NCI-H2107 treated with DMSO at 0.1 percent for 48 hours (cell line): ENCODE data around the gene PAEP.
"Not testable (repeated sequence)": the region's sequence is repeated elsewhere in the genome, so short reads cannot be mapped to it uniquely, and the experiment has no call there.

Experiments used
- DNase-seq: peaks from one replicate; lab custom pipeline; 2025; ENCODE audit not compliant: unreplicated experiment; lab: John Stamatoyannopoulos, UW

PAEP gene

DNA sequence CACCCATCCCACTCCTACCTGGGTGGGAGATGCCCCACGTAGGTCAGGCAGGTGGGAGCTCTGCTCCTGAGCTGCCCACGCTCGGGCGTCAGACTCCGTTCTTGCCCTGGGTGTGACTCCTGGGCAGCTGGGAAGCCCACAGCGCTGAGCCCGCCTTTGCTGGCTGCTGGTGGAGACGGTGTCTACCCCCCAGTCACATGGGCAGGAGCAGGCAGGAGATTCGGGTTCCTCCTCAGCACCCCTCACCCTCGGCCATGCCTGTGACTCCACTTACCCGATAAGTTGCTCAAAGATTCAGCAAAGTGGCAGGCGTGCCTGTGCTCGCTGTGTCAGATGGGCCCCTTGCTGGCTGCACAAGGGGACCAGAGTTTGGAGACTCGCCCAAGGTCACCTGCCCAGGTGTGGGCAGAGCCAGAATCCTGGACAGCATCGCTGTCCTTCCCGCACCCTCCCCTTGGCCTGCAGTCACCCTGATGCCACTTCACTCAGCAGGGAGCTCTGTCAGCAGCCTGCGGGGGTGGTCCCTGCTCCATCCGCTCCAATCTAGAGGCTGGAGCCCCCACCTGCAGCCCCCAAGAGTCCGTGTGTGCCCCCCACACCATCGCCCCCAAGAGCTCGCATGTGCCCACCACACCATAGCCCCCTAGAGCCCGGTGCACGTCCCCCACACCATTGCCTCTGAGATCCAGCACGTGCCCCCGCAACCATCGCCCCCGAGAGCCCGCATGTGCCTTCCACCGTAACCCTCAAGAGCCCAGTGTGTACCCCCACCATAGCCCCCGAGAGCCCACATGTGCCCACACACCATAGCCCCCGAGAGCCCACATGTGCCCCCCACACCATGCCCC, 36.1 kb upstream of the PAEP start:
- no peak for DNase-seq

DNA sequence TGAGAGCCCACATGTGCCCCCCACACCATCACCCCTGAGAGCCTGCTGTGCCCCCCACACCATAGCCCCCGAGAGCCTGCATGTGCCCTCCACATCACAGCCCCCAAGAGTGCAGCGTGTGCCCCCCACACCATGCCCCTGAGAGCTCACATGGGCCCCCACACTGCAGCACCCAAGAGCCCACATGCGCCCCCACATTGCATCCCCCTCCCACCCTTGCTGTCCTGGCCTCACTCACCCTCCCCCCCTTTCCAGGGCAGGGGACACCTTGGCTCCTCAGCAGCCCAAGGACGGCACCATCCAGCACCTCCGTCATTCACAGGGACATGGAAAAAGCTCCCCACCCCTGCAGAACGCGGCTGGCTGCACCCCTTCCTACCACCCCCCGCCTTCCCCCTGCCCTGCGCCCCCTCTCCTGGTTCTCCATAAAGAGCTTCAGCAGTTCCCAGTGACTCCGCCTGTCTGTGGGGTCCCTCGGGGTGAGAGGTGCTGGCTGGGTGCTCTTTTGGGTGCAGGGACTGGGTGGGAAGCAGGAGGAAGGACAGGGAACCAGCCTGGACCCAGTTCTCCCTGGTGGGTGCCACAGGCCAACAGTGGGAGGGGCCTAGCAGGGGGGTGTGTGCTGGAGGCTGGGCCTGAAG, 35.3 kb upstream of the PAEP start:
- DNase-seq, result no peak

DNA sequence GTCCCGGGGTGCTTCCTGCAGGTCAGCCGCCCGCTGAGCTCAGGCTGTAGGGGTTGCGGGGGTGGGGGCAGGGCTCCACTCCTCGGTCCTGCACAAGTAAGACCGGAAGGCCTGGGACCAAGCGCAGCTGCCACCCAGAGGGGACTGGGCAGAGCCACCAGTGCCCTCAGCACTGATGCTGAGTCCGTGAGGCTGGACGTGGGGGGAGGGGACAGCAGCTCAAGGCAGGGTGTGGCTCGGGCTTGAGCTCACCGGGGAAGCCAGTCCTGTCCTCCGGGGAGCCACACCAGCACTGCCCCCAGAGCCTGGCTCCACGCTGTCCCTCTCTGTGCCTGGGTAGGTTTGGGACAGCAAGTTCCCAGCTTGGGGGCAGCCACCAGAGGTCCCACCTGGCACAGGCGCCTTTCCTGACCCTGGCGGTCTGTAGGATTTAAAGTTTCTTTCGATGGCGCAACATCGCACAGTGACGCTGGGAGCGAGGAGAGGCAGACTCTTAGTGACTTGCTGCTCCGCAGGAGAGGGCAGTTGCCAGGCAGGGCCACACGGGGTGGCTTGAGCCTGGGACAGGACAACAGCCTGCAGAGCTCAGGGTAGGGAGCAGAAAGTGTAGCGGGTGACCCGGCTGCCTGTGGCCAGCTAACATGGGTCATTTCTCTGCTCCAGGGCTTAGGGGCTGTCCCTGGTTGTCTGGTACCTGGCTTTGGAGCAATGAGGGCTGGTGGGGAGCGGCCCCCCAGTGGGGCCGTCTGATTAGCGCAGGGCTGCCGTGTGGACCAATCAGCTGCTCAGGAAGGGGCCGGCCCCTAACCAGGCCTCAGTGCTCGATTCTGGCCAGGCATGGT, 34.6 kb upstream of the PAEP start:
- no peak for DNase-seq

DNA sequence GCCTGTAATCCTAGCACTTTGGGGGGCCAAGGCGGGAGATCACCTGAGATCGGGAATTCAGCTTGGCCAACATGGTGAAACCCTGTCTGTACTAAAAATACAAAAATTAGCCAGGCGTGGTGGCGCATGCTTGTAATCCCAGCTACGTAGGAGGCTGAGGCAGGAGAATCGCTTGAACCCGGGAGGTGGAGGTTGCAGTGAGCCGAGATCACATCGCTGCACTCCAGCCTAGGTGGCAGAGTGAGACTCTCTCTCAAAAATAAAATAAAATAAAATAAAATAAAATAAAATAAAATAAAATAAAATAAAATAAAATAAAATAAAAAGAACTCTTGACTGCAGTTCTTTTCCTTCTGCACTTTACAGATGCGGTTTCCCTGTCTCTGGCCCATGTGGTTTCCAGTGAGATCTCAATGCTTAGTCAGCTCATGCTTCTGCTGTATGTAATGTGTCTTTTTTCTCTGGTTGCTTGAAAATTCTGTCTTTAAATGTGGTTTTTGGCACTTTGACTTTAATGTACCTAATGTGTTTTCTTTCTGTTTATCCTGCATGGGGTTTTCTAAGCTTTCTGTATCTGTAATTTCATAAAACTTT, 32.6 kb upstream of the PAEP start:
- not testable (repeated sequence) for DNase-seq

DNA sequence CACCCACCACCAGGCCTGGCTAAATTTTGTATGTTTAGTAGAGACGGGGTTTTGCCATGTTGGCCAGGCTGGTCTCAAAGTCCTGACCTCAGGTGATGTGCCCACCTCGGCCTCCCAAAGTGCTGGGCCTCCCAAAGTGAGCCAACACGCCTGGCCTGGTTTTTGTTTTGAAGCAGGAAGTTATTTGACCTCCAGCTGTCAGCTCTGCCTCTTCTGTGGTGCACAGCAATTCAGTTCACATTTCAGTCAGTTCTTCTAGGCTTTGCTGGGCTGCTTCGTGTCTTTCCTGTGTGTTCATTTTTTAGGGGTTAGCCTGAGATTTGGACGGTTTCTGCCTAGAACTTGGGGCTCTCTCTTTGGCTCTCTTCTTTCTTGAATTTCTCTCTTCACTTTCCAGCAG, 31.4 kb upstream of the PAEP start:
- DNase-seq, result no peak

DNA sequence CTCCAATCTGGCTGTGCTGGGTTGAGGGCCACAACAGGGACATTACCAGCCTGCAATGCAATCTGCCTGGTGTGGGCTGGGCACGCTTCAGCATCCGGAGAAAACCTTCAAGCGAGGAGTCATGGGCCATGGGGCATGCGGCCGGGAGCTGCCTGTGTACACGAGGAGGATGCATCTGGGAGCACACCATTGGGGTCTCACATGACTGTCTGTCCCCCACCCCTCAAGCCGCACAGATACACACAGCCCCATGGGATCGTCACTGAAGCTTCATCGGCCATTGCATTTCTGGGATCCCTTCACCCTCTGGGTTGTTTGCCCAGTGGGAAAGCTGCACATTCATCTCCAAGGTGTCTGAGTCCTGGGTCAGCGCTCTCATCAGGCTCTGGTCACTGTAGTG, 30.5 kb upstream of the PAEP start:
- DNase-seq, result no peak

DNA sequence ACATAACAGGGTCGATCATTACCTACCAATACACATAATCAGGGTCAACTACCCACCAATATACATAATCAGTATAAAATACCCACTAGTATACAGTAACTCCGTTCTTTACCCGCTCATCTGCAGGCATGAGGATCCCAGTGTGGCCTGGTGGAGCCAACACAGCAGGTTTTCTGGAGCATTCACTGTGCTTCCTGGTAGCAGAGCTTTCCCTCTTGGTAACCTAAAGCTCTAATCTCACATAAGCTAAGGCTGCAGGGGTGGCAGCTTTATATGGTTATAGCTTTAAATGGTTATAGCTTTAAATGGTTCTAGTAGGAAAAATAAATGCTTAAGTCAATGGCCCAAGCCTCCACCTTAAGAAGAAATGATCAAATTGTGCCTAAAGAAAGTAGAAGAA, 28.4 kb upstream of the PAEP start:
- DNase-seq, result no peak

DNA sequence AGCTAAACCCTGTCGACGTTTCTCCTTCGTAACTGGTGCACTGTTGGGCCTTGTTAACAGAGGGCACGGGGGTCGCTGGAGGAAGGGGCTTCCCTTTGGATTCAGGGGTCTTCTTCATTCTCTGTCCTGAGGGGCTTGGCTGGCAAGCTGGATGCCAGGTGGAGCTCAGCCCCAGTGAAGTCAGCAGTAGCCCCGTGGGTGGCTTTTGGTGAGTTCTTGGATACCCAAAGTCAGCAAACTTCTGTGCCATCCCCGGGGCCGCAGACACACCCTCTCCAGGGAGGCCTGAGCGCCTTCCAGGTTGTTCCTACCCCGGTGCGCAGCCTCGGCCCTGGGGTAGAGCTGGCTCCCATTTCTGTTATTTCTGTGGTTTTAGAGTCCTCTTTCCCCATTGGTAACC, 27.9 kb upstream of the PAEP start:
- no peak for DNase-seq

DNA sequence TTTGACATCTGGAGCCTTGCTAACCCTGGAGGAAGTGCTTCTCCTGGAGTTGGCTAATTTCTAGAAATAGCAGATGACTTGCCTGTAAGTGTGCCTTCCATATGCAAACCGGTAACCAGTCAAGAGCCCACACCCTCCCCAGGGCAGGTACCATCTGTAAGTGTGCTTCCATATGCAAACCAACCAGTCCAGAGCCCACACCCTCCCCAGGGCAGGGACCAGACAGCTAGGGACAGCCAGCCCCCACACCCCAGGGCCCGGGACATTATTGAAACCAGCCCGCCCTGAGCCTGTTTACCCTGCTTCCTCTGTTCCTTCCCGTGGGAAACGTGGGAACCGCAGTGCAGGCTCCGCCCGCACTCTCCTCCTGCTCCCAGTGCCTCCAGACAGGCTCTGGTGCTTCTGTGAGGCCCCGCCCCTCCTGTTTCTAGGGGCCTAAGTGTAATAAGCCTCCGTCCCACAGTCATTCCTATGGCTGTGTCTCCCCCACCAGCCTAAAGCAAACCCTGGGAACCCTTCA, 27.3 kb upstream of the PAEP start:
- not testable (repeated sequence) for DNase-seq

DNA sequence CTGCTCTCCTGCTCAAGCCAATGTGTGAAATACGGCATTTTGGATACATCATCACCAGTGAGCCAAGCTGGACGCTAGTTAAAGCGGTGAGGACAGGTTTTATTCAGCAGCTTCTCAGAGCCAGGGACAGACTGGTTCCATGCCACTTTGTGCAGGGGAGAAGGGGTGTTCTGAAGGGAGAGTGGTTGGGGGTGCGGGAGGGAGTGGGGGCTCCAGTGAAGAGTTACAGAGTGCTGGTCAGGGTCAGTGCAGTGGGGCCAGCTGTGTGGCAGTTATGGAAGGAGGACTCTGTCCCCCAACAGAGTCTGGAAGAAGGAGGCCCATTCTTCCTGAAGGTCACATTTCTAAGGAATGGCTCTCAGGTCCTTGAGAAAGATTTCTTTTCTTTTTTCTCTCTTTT, 26.7 kb upstream of the PAEP start:
- not testable (repeated sequence) for DNase-seq

DNA sequence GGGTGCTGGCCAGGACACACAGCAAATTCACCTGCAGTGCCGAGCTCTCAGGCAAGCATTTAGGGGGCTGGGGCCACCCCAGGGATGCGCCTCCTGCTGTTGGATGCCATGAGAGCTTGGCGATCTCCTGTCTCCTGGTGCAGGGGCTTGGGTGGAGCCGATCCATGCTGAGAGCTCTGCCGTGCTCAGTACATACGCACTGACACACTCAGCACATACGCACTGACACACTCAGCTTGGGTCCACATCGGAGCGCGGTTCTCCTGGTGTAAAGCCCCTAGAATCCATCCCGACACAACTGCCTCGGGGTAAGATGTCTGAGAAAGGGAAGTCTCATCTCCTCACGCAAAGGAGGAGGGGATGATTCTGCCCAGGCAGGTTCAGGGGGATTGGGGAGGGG, 25.9 kb upstream of the PAEP start:
- not testable (repeated sequence) for DNase-seq

DNA sequence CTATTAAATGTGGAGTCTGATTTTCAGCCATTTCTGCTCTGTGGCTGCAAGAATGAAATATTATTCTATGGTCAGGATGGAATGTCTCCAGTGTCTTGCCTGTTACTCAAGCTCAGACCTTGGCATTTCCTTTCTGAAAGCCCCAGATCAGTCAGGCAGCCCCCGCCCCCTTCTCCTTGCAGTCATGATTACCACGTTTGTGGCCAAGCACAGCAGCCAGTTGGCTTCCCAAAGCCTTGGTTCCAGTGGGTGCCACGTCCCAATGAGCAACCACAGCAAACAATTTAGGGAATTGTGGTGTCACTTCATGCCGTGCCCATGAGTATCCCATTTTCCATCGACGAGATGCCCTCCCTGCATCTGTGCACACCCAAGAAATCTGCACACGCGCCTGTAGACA, 25.3 kb upstream of the PAEP start:
- DNase-seq, result no peak

DNA sequence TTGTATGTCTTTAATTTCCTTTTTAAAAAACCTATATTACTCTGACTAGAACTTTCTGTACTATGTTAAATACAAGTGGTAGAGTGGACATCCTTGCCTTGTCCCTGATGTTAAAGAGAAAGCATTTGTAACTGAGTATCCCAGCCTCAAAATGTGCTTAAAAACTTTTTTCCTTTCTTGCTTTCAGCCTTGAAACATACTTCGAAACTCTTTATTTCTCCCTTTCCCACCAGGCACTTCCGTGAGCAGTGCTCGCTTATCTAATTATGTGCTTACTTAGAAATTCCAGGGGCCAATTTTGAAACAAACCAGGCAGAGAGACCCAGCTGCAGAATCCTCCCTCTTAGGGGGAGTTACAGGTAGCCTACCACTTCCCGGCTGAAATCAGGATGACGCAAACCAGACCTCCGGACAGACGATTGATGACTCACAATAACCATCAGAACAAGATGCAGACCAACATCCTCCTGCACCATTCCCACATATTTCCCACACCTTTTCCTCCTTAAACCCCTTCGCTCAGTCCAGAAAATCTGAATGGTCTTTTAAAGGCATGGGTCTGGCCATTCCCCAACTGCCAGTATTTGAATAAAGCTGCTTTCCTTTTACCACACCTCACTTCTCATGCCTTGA, 18.2 kb upstream of the PAEP start:
- not testable (repeated sequence) for DNase-seq

DNA sequence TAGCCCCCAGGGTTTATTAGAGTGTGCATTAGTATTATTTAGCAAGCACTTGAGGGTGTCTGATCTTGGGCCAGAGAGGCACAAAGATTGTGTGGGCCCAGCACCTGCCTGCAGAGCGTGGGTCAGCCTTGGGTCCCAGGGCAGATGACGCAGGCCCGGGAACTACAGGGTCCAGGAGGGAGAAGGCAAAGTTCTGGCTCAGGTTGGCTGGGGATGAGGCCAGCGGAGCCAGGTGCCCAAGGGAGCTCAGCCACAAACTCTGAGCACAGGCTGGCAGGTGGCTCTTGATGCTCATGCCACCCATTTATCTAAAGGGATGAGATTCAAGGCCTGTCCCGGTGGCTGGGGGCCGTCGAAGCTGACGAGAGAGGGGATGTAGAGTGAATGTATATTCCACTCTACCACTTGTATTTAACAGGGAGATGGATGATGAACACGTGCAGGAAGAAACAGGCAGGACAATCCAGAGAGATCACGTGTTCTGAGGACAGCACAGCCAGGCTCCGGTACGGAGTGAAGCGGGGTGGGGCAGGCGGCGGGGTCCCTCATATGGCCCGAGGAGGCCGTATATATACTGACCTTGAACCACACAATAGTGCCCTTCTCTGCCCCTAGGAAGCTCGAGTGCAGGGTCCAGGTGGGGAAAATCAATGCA, 16.4 kb upstream of the PAEP start:
- DNase-seq, result no peak

DNA sequence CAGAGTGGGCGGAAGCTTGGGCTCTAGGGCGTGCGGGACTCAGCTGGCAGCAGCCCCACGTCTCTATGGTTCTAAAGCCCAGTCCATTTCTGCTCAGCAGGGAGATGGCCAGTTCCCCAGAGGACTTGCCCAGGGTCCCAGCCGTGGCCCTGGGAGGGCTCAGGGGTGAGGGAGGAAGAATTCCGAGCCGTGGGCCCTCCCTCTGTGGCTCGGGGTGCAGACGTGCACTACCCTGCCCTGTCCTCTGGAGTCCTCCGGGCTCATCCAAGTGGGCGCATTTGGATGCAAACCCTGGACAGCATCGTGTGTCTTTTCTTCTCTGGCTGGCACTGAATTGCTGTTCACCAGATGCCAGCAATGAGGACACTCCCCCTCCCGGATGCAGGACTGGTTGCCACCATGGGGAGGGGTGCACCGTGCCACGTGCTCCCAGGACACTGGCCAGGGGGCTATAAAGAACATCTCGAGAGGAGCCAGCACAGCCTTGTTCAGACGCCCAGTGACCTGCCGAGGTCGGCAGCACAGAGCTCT, 15.8 kb upstream of the PAEP start, which contains the start of gene OBP2A:
Gene OBP2A, plus strand, starts transcription at position 481 of the 531 bp plus-strand sequence. CDS start 55 bp downstream, outside the sequence.
- not testable (repeated sequence) for DNase-seq

DNA sequence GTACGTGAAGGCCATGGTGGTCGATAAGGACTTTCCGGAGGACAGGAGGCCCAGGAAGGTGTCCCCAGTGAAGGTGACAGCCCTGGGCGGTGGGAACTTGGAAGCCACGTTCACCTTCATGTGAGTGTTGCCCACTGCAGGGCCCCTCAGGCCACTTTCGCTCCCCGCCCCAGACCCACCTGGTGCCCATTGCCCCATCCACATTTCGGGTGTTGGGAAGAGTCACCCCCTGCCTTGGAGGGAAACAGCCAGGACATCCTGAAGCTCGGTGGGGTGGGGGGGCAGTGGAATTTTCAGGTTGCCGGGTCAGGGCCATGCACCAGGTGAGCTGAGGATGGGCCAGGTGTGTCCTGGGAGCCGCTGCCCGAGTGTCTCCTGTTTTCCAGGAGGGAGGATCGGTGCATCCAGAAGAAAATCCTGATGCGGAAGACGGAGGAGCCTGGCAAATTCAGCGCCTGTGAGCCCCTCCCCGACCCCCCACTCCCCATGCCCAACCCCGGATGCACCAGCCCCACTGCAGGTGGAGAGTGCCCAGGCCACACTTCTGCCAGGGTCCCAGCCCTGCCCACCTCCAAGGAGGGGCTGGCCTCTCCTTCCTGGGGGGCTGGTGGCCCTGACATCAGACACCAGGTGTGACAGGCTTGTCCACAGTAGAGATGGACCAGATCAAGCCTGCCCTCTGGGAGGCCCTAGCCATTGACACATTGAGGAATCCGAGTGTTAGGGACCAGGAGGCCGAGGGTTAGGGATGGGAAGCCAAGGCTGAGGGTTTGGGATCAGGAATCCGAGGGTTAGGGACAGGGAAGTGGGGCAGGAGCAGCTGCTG, 14.6 kb upstream of the PAEP start:
- not testable (repeated sequence) for DNase-seq

DNA sequence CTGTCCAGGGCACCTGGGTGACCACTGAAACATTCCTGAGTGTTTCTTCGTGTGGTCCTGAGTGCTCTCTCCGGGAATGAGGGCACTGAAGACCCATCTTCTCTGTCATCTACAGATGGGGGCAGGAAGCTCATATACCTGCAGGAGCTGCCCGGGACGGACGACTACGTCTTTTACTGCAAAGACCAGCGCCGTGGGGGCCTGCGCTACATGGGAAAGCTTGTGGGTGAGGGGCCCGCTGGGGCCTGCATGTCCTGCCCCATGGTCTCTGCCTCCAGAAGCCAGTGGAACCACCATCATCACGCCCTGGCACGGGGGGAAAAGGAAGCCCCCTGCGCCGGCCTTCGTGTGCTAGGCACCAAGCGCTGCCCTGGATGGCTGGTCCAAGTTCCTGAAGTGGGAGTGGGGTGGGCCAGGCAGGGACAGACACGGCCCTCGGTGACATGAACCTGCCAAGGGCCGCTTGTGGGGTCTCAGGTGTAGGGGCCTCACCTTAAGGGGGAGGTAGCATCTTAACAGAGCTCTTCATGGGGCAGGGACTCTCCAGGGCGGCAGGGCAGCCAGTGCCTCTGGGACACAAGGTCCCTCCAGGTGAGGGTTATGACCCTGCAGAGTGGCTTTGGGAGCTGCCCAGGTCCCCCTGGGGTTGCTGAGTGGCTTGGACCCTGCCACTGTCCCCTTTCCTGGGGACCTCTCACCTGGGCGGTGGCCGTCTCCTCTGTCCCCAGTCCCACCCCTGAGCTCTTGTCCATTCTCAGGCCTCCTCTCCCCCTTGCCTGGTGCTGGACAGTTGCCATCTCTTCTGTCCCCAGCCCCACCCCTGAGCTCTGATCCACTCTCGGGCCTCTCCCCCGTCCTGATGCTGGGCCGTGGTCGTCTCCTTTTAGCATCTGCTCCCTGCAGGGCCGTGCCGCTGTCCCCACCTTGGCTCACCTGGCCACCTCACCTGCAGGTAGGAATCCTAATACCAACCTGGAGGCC, 13.5 kb upstream of the PAEP start:
- DNase-seq, result no peak
